Fibroblast of lung (primary cell): Measurements from ENCODE around the gene ADGRD1. TPM values are rescaled to one million over a fixed set of nuclear protein-coding genes. Genes with fewer than 3 reads are reported as not detected.

Source experiments
- DNase-seq, 2 donors: peaks; one replicate each; pipeline versions ENCODE4 v3.0.0 to v3.0.0-alpha.2; 2010; ENCODE audit warnings: low read depth in 2 of 2
- H2AFZ ChIP-seq: 2 replicates; pipeline ENCODE4 v1.5.1; 2012; ENCODE audit warnings: low read length, control low read depth, inconsistent platforms
- H3K27ac ChIP-seq: 2 replicates; pipeline ENCODE4 v1.5.1; 2011; ENCODE audit warnings: low read length, control low read depth; ENCODE audit not compliant: insufficient read depth
- H3K27me3 ChIP-seq: 2 replicates; pipeline ENCODE4 v1.5.1; 2011; ENCODE audit warnings: mild to moderate bottlenecking, low read length; ENCODE audit not compliant: control insufficient read depth, insufficient read depth
- H3K36me3 ChIP-seq: 2 replicates; pipeline ENCODE4 v1.5.1; 2011; ENCODE audit warnings: low read length; ENCODE audit not compliant: control insufficient read depth, insufficient read depth
- H3K4me1 ChIP-seq: 2 replicates; pipeline ENCODE4 v1.5.1; 2011; ENCODE audit warnings: low read length; ENCODE audit not compliant: control insufficient read depth, insufficient read depth; ENCODE audit errors: extremely low read depth
- H3K4me2 ChIP-seq: 2 replicates; pipeline ENCODE4 v1.5.1; 2011; ENCODE audit warnings: low read length, control low read depth; ENCODE audit not compliant: insufficient read depth; ENCODE audit errors: extremely low read depth
- H3K4me3 ChIP-seq, 4 experiments: fragments of 200-600 bp in 1 of 4; sonication (generic) in 1 of 4; replicated peaks in 1 of 4; 2 replicates each; pipeline ENCODE4 v1.5.1; 2011 to 2016; ENCODE audit warnings: low read length in 4 of 4, low read depth in 3 of 4, mild to moderate bottlenecking in 3 of 4, control low read depth in 2 of 4, inconsistent platforms in 1 of 4, mixed read lengths in 1 of 4; ENCODE audit not compliant: insufficient read depth in 1 of 4; ENCODE audit errors: control extremely low read depth in 1 of 4
- H3K79me2 ChIP-seq: 2 replicates; pipeline ENCODE4 v1.5.1; 2012; ENCODE audit warnings: mild to moderate bottlenecking, low read length, inconsistent platforms; ENCODE audit not compliant: control insufficient read depth, insufficient read depth
- H3K9ac ChIP-seq: 2 replicates; pipeline ENCODE4 v1.5.1; 2011; ENCODE audit warnings: mild to moderate bottlenecking, low read length, control low read depth; ENCODE audit not compliant: insufficient read depth
- H3K9me3 ChIP-seq: 2 replicates; pipeline ENCODE4 v1.5.1; 2012; ENCODE audit warnings: low read depth, low read length; ENCODE audit not compliant: control insufficient read depth, insufficient read depth
- H4K20me1 ChIP-seq: 2 replicates; pipeline ENCODE4 v1.5.1; 2011; ENCODE audit warnings: low read length; ENCODE audit not compliant: control insufficient read depth, insufficient read depth; ENCODE audit errors: extremely low read depth
- CTCF ChIP-seq, 2 donors: IDR thresholded peaks in 1 of 2; conservative IDR thresholded peaks in 1 of 2; 1 replicate in 1 of 2; 2 replicates in 1 of 2; pipeline ENCODE4 v1.5.1; 2011 to 2012; ENCODE audit warnings: low read length in 2 of 2, control low read depth in 1 of 2, inconsistent platforms in 1 of 2, low read depth in 1 of 2, mild to moderate bottlenecking in 1 of 2
- EZH2 ChIP-seq: IDR thresholded peaks from 2 replicates; pipeline ENCODE4 v1.5.1; 2012; ENCODE audit warnings: low read length, control low read depth, mild to moderate bottlenecking; ENCODE audit errors: missing control alignments
- polyA plus RNA-seq, 2 donors: library from polyadenylated mRNA; depleted of rRNA in 1 of 2; stranded (reverse) in 1 of 2; unstranded in 1 of 2; fragments of >200 nt; gene quantifications; 2 replicates each; pipeline ENCODE4 v1.2.1, GENCODE V29; 2011 to 2012; ENCODE audit warnings: missing spikeins in 1 of 2
- total RNA-seq: library from RNA; depleted of rRNA; stranded (reverse); fragments of >200 nt; gene quantifications from 2 replicates; pipeline ENCODE4 v1.2.1, GENCODE V29; 2014

ADGRD1 gene
- total and polyA plus RNA-seq, 2 donors (not counting 1 experiment from before 2014, with no cell fraction given) = 7.3 to 11.6 TPM

GRCh38 chr12:130965214-130965613 lies 11.5 kb downstream of the ADGRD1 start:
- no peak overlapping the region for H3K9ac ChIP-seq
- TF ChIP-seq CTCF (conservative IDR thresholded peaks at IDR 0.05 in 1 of 2, IDR thresholded peaks at IDR 0.05 in 1 of 2; ENCODE audit: low read depth in 1 of 2, low read length in 2 of 2) = no peak
- TF ChIP-seq EZH2 = no peak
- peak overlapping the region; percentile 22 for H3K27ac ChIP-seq
- H3K79me2 ChIP-seq = no peaks in the 10 kb centered on the region
- no peak overlapping the region for H2AFZ ChIP-seq
- no peaks in the 10 kb centered on the region for H3K36me3 ChIP-seq
- H3K27me3 ChIP-seq = no peaks in the 10 kb centered on the region
- H4K20me1 ChIP-seq = no peaks in the 10 kb centered on the region
- H3K4me3 ChIP-seq = no peak overlapping the region
- no peaks in the 10 kb centered on the region for H3K9me3 ChIP-seq
- no peaks in the 10 kb centered on the region for H3K4me1 ChIP-seq
- DNase-seq = no peak
- peak overlapping the region; percentile 17 for H3K4me2 ChIP-seq

DNA sequence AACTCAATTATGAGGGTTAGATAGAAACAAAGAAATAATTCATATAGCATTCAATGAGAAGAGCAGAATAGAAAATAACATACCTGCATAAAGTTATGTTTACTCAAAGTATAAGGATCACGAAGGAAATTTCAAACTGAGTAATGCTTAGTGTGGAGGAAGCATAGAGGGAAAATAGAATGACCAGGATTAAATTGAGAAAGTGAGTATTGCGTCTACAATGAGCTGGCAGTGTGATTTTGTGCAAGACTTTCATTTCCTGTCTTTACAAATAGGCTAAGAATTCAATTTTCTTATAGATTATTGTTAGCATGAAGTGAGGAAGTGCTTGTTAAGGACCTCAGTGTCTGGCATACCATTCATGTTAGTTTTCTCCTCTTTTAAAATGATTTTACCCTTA lies 12.0 kb downstream of the ADGRD1 start:
- no peaks in the 10 kb centered on the region for H3K9me3 ChIP-seq
- no peak overlapping the region for H3K4me3 ChIP-seq
- H3K4me2 ChIP-seq = peak overlapping the region; percentile 17
- H4K20me1 ChIP-seq = no peaks in the 10 kb centered on the region
- H3K4me1 ChIP-seq = no peaks in the 10 kb centered on the region
- H3K9ac ChIP-seq = no peak overlapping the region
- no peaks in the 10 kb centered on the region for H3K79me2 ChIP-seq
- peak in 1 of 2 donors; percentile 12 for DNase-seq
- no peak overlapping the region for H2AFZ ChIP-seq
- TF ChIP-seq EZH2 = no peak
- TF ChIP-seq CTCF (conservative IDR thresholded peaks at IDR 0.05 in 1 of 2, IDR thresholded peaks at IDR 0.05 in 1 of 2; ENCODE audit: low read depth in 1 of 2, low read length in 2 of 2) = no peak
- H3K27ac ChIP-seq = peak overlapping the region; percentile 22
- no peaks in the 10 kb centered on the region for H3K27me3 ChIP-seq
- H3K36me3 ChIP-seq = no peaks in the 10 kb centered on the region

DNA sequence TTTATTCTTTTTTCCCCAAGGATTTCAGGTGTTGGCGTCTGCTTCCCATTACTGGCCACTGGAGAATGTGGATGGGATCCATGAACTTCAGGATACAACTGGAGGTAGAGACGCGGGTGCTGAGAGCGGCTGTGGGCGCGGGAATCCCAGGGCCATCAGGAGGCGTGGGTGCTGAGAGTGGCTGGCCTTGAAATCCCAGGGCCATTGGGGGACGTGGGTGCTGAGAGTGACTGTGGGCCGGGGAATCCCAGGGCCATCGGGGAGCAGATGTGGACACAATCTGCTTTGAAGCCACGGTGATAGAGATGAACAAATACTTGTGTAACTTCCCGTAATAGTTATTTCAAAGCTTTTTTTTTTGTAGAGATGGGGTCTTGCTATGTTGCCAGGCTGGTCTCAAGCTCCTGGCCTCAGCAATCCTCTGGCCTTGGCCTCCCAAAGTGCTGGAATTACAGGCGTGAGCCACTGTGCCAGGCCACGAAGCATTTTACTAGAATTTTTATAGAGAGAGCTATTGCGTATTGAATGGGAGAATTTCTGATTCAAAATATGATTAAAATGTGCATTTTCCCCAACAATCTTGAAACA lies 12.8 kb downstream of the ADGRD1 start:
- DNase-seq = no peak
- Histone ChIP-seq H3K4me1 (no peaks in the 10 kb centered on the region), H3K36me3 (no peaks in the 10 kb centered on the region), H3K4me3 (no peak overlapping the region), H2AFZ (no peak overlapping the region), H3K9ac (no peak overlapping the region), H3K79me2 (no peaks in the 10 kb centered on the region), H3K27me3 (no peaks in the 10 kb centered on the region), H3K27ac (no peak overlapping the region), H3K4me2 (no peak overlapping the region), H3K9me3 (no peaks in the 10 kb centered on the region), H4K20me1 (no peaks in the 10 kb centered on the region)
- TF ChIP-seq EZH2 (no peak), CTCF (conservative IDR thresholded peaks at IDR 0.05 in 1 of 2, IDR thresholded peaks at IDR 0.05 in 1 of 2; ENCODE audit: low read depth in 1 of 2, low read length in 2 of 2) (no peak)
